HCT116 (cell line): ENCODE measurements around the gene LRIG1. TPM values are rescaled to one million over a fixed set of nuclear protein-coding genes. Genes with fewer than 3 reads are reported as not detected.

Experiments
- ATAC-seq: fragments of 200-7000 bp; cut with Tn5 transposase; 2 replicates; pipeline ENCODE4 v1.9.1; 2020; ENCODE audit warnings: mild to moderate bottlenecking, moderate library complexity
- BruUV-seq: library from RNA; stranded (reverse); fragments of 400-500 nt; replicated peaks from 2 replicates; lab custom pipeline; 2021; lab: Mats Ljungman, UMichigan
- CTCF ChIA-PET: fragments of 300-600 bp; sonication (Branson Sonifier 250); formaldehyde crosslinking; loops from one replicate; lab custom pipeline; 2021; ENCODE audit warnings: antibody characterized with exemption; lab: Charles Lee
- POLR2A ChIA-PET: fragments of 300-600, 350-600 bp; sonication (Branson Sonifier 250); formaldehyde crosslinking; loops from one replicate; lab custom pipeline; 2021; ENCODE audit warnings: antibody characterized with exemption; lab: Charles Lee
- RAD21 ChIA-PET, 2 experiments: fragments of 300-600 bp; sonication (Branson Sonifier 250); formaldehyde crosslinking; loops; one replicate each; lab custom pipeline; 2023; ENCODE audit warnings: low total read pairs in 2 of 2; ENCODE audit not compliant: uncharacterized antibody in 2 of 2, unreplicated experiment in 2 of 2, low non-redundant PET in 1 of 2; lab: Charles Lee
- DNase-seq: peaks from one replicate; pipeline ENCODE4 v3.0.0-alpha.2; 2010; ENCODE audit warnings: low read depth, low spot score
- H2AFZ ChIP-seq: fragments of 200-600 bp; shearing (Covaris generic), sonication (generic); 2 replicates; pipeline ENCODE4 v1.6.1; 2017; ENCODE audit warnings: low read depth, mixed run types, mixed read lengths, antibody characterized with exemption, low read length; ENCODE audit not compliant: poor library complexity, severe bottlenecking
- H3K27ac ChIP-seq: 2 replicates; pipeline ENCODE4 v1.5.1; 2012; ENCODE audit warnings: low read depth, low read length
- H3K27me3 ChIP-seq: fragments of 200-600 bp; sonication (generic); 2 replicates; pipeline ENCODE4 v1.6.1; 2016; ENCODE audit warnings: mixed run types, low read length, mixed read lengths; ENCODE audit not compliant: insufficient read depth
- H3K36me3 ChIP-seq, 2 experiments: fragments of 200-500 bp in 1 of 2; fragments of 200-600 bp in 1 of 2; sonication (Bioruptor generic) in 1 of 2; sonication (generic) in 1 of 2; 2 replicates each; pipeline versions ENCODE4 v1.5.1 to v1.6.1; 2014 to 2016; ENCODE audit warnings: low read length in 2 of 2, inconsistent platforms in 1 of 2, mixed read lengths in 1 of 2, mixed run types in 1 of 2; ENCODE audit not compliant: insufficient read depth in 2 of 2, control insufficient read depth in 1 of 2
- H3K4me1 ChIP-seq, 2 experiments: fragments of 200-600 bp in 1 of 2; sonication (generic) in 1 of 2; 2 replicates each; pipeline versions ENCODE4 v1.5.1 to v1.6.1; 2012 to 2017; ENCODE audit warnings: low read length in 2 of 2, inconsistent platforms in 1 of 2, mild to moderate bottlenecking in 1 of 2, mixed read lengths in 1 of 2, mixed run types in 1 of 2, moderate library complexity in 1 of 2; ENCODE audit not compliant: insufficient read depth in 2 of 2, control insufficient read depth in 1 of 2
- H3K4me2 ChIP-seq: fragments of 200-600 bp; sonication (generic); 2 replicates; pipeline ENCODE4 v1.6.1; 2017; ENCODE audit warnings: mixed run types, low read length, mixed read lengths
- H3K4me3 ChIP-seq, 2 experiments: fragments of 200-600 bp in 1 of 2; sonication (generic) in 1 of 2; replicated peaks in 1 of 2; 2 replicates each; pipeline ENCODE4 v1.5.1; 2011 to 2016; ENCODE audit warnings: low read length in 2 of 2, control low read depth in 1 of 2, low read depth in 1 of 2, mild to moderate bottlenecking in 1 of 2, mixed read lengths in 1 of 2, mixed run types in 1 of 2
- H3K79me2 ChIP-seq: fragments of 200-600 bp; sonication (generic); 2 replicates; pipeline ENCODE4 v1.6.1; 2017; ENCODE audit warnings: mild to moderate bottlenecking, mixed run types, low read length, moderate library complexity, mixed read lengths; ENCODE audit not compliant: insufficient read depth
- H3K9ac ChIP-seq: fragments of 200-600 bp; sonication (generic); 2 replicates; pipeline ENCODE4 v1.6.1; 2016; ENCODE audit warnings: low read length, mixed read lengths
- H3K9me2 ChIP-seq: fragments of 200-600 bp; sonication (generic), shearing (Covaris generic); 2 replicates; pipeline ENCODE4 v1.6.1; 2017; ENCODE audit warnings: mixed run types, mild to moderate bottlenecking, moderate library complexity; ENCODE audit not compliant: insufficient read depth
- H3K9me3 ChIP-seq, 2 experiments: fragments of 200-500 bp in 1 of 2; fragments of 200-600 bp in 1 of 2; sonication (Bioruptor generic) in 1 of 2; sonication (generic) in 1 of 2; 2 replicates each; pipeline ENCODE4 v1.6.1; 2014 to 2017; ENCODE audit warnings: low read length in 2 of 2, mixed read lengths in 2 of 2, inconsistent platforms in 1 of 2, low read depth in 1 of 2, mild to moderate bottlenecking in 1 of 2, mixed run types in 1 of 2, moderate library complexity in 1 of 2; ENCODE audit not compliant: control insufficient read depth in 1 of 2, insufficient read depth in 1 of 2
- H4K20me1 ChIP-seq: fragments of 200-600 bp; sonication (generic), shearing (Covaris generic); 2 replicates; pipeline ENCODE4 v1.6.1; 2017; ENCODE audit warnings: mixed run types, mild to moderate bottlenecking, moderate library complexity; ENCODE audit not compliant: insufficient read depth
- CBX3 ChIP-seq: IDR thresholded peaks from 2 replicates; pipeline ENCODE4 v1.6.1; 2012; ENCODE audit warnings: low read depth
- EGR1 ChIP-seq: IDR thresholded peaks from 2 replicates; pipeline ENCODE4 v1.6.1; 2012; ENCODE audit warnings: low read depth
- FOSL1 ChIP-seq: IDR thresholded peaks from 2 replicates; pipeline ENCODE4 v1.6.1; 2012; ENCODE audit warnings: low read depth
- JUND ChIP-seq: IDR thresholded peaks from 2 replicates; pipeline ENCODE4 v1.6.1; 2012
- POLR2A ChIP-seq: IDR thresholded peaks from 2 replicates; pipeline ENCODE4 v1.7.0; 2011; ENCODE audit warnings: borderline replicate concordance; ENCODE audit not compliant: insufficient read depth, insufficient read length; ENCODE audit errors: extremely low read depth
- RAD21 ChIP-seq: IDR thresholded peaks from 2 replicates; pipeline ENCODE4 v1.6.1; 2012; ENCODE audit warnings: low read depth, mild to moderate bottlenecking
- ZFX ChIP-seq: fragments of 450-650 bp; IDR thresholded peaks from 2 replicates; pipeline ENCODE4 v1.6.1; 2017
- ZNF274 ChIP-seq: fragments of 200-500 bp; sonication (Bioruptor generic); IDR thresholded peaks from 2 replicates; pipeline ENCODE4 v1.6.1; 2014; ENCODE audit warnings: mild to moderate bottlenecking, low read depth, low read length, inconsistent platforms
- intact Hi-C: fragments of 100-400 bp; cut with micrococcal nuclease; formaldehyde crosslinking; loops from 2 replicates; pipeline ENCODE4 v1.10.0; 2022
- total RNA-seq: library from RNA; stranded (reverse); gene quantifications from one replicate; pipeline ENCODE4 v1.2.1, GENCODE V29; 2021; ENCODE audit not compliant: unreplicated experiment
- TF ChIP-seq, protein P1 (sequence below): IDR thresholded peaks from 2 replicates; pipeline ENCODE4 v1.6.1; 2012; ENCODE audit warnings: low read depth
- TF ChIP-seq, protein P2 (sequence below): IDR thresholded peaks from 2 replicates; pipeline ENCODE4 v1.6.1; 2012

LRIG1 gene
- total RNA-seq, 1 experiment from 2014 or later, result 3.1 TPM

DNA sequence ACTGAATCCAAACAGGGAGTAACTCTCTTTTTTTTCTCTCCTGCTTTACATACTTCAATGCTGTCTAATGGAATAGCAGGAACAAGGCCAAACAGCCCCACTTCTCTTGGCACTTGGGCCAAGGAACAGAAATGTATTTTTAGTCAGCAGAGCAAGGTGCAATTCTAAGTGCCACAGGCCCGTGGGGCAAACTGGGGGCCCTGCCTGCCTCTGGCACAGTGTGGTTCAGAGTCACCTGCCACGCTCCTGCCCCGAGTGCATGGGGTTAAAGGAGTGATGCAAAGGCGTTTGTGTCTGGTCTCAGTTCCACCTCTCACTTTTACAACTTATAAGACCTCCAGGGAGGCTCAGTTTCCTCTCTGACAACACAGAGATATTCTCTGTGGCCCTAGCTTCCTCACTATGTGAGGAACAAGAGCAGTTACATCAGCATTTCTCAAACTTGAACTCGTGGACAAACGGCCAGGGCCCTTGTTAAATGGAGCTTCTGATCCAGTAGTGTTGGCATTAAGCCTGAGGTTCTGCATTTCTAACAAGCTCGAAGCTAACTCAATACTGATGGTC lies 51.3 kb downstream of the LRIG1 start:
- Histone ChIP-seq H3K4me1 (no peaks in the 10 kb centered on the region), H3K27me3 (no peaks in the 10 kb centered on the region), H3K9me3 (no peaks in the 10 kb centered on the region), H3K4me3 (no peak overlapping the region), H3K27ac (no peak overlapping the region), H3K9ac (no peak overlapping the region), H3K36me3 (no peaks in the 10 kb centered on the region), H3K4me2 (no peak overlapping the region), H4K20me1 (no peaks in the 10 kb centered on the region), H3K9me2 (no peaks in the 10 kb centered on the region), H3K79me2 (no peaks in the 10 kb centered on the region), H2AFZ (no peak overlapping the region)
- BruUV-seq, result no TSS peak
- RAD21 ChIA-PET, result no interaction called here
- CTCF ChIA-PET, result no interaction called here
- DNase-seq (no peak), ATAC-seq (no peak)
- intact Hi-C loops, result no loop called here
- POLR2A ChIA-PET, result no interaction called here
- TF ChIP-seq RAD21 (no peak), FOSL1 (no peak), ZFX (no peak), JUND (no peak), ZNF274 (no peak), CBX3 (no peak), POLR2A (no peak), EGR1 (no peak)
- TF ChIP-seq, protein P1, sequence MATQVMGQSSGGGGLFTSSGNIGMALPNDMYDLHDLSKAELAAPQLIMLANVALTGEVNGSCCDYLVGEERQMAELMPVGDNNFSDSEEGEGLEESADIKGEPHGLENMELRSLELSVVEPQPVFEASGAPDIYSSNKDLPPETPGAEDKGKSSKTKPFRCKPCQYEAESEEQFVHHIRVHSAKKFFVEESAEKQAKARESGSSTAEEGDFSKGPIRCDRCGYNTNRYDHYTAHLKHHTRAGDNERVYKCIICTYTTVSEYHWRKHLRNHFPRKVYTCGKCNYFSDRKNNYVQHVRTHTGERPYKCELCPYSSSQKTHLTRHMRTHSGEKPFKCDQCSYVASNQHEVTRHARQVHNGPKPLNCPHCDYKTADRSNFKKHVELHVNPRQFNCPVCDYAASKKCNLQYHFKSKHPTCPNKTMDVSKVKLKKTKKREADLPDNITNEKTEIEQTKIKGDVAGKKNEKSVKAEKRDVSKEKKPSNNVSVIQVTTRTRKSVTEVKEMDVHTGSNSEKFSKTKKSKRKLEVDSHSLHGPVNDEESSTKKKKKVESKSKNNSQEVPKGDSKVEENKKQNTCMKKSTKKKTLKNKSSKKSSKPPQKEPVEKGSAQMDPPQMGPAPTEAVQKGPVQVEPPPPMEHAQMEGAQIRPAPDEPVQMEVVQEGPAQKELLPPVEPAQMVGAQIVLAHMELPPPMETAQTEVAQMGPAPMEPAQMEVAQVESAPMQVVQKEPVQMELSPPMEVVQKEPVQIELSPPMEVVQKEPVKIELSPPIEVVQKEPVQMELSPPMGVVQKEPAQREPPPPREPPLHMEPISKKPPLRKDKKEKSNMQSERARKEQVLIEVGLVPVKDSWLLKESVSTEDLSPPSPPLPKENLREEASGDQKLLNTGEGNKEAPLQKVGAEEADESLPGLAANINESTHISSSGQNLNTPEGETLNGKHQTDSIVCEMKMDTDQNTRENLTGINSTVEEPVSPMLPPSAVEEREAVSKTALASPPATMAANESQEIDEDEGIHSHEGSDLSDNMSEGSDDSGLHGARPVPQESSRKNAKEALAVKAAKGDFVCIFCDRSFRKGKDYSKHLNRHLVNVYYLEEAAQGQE, result no peak
- TF ChIP-seq, protein P2, sequence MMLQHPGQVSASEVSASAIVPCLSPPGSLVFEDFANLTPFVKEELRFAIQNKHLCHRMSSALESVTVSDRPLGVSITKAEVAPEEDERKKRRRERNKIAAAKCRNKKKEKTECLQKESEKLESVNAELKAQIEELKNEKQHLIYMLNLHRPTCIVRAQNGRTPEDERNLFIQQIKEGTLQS, result no peak
